Activated CD4-positive, alpha-beta T cell treated with anti-CD3 and anti-CD28 coated beads, Interleukin-10, Interleukin-2, amounts not matched to agents 100 ng/mL and 50 ng/mL, durations not matched to agents 16 hours and 8 hours (primary cell): ENCODE data around the gene TXNRD2.
"Not testable (repeated sequence)": the region's sequence is repeated elsewhere in the genome, so short reads cannot be mapped to it uniquely, and the experiment has no call there.

Experiments
- DNase-seq: peaks from one replicate; pipeline ENCODE4 v3.0.0-alpha.2; 2020

The TXNRD2 gene

GRCh38 chr22:19918332-19919106 is 23.1 kb downstream of the TXNRD2 start:
- no peak for DNase-seq

DNA sequence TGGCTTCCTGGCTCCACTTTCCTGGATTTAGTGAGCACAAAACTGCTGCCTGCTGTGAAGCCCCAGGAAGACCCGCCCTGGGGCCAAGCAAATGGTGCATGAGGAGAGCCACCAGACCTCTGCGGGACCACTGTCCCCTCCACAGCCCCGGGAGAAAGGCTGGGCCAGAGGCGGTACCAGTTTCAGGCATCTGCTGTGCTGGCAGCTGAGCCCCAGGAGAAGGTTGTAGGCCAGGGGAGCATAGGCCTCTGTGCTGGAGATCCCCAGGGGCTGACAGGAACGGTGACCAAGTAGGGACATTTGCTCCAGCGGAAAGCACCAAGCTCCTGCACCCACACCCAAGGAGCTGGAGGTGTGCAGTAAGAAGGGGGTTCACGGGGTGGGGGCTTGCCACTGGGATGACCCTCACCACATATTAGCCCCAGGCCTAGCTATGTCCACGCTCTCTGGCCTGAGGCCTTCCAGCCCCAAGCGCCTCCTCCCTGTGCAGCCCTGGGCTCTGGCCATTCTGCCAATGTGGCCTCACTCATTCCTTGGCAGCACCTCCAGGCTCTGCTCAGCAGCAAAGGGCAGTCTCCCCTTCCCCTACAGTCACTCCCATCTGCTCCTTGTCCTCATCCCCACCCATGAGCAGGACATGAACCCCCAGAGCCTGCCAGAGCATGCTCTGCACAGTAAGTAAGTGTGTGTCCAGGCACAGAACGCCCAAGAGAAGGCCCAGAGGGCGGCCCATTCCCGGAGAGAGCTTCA is 24.1 kb downstream of the TXNRD2 start:
- no peak for DNase-seq

DNA sequence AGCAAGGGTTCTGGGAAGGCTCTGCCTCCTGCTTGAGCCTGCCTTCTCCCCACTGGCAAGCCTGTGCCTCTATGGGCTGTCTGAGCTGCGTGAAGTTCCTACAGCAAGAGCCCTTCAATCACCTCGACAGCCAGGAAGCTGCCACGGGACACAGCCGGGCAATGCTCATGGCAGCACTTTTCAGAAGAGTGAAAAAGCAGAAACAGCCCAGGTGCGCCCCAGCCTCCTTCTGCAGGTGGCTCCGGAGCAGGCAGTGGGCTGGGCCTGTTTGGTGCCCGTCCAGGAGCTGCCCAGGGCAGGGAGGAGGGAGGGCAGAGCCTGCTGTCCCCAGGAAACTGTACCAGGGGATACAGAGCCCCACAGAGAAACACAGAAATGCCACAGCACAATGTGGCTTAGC is 24.7 kb downstream of the TXNRD2 start:
- no peak for DNase-seq

GRCh38 chr22:19916006-19916405 is 25.6 kb downstream of the TXNRD2 start:
- no peak for DNase-seq

GRCh38 chr22:19915287-19915954 is 26.2 kb downstream of the TXNRD2 start:
- no peak for DNase-seq

- no peak for DNase-seq
Measured at GRCh38 chr22:19914201-19914943, 27.2 kb downstream of the TXNRD2 start.

- DNase-seq, result no peak
Measured at GRCh38 chr22:19913337-19913936, 28.2 kb downstream of the TXNRD2 start.

GRCh38 chr22:19912271-19912999 is 29.2 kb downstream of the TXNRD2 start:
- no peak for DNase-seq

DNA sequence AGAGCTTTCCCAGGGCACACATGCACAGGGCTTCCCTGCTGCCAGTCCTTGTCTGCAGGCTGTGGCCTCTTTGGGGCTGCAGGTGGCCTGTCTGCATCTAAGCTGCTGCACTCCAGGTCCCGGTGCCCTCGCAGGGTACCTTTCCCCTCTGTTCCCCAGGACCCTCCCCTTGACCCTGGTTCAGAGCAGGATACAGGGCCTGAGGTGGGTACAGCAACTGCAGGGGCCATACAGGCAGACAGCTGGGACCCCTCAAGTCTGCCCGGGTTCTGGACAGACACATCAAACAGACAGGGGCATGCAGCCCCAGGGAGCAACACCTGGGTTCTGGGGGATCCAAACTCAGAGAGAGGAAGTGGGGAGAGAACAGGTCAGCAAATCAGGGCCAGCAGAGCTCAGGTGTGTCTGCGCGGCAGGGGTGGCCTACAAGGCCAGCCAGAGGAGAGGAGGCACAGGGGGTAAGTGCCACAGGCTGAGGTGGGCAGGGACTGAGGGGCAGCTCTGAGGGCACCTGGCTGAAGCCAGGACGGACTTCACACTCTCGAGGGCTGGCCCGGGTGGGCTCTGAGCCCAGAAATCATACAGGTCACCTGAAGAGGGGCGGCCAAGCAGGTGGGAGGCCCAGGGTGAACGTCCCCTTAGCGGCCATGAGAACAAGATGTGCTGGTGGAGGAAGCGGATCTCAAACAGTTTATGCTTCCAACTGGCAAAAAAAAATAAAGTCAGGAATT is 29.9 kb downstream of the TXNRD2 start:
- DNase-seq, result no peak

DNA sequence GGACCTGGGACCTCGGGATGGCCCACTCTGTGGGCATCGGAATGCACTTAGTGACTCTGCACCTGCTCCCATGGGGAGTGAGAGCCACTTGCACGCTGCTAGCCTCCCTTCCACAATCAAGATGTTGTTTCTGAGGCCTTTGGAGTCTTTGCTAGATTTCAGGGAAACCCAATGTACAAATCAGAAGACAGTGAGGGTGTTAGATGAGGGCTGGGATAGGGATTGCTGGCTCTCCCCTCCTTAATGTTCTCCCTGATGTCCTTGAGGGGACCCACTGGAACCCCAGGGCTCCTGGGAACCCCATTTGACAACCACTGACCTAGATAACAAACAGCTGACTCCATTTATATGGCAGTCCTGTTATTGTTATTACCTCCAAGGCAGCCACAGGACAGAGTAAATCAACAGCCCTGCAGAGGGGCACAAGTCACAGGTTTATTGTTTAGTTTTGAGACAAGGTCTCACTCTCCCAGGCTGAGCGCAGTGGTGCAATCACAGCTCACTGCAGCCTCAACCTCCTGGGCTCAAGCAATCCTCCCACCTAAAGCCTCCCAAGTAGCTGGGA is 31.4 kb downstream of the TXNRD2 start:
- DNase-seq, result no peak

GRCh38 chr22:19909350-19910179 is 32.1 kb downstream of the TXNRD2 start:
- peak; percentile 79 for DNase-seq

GRCh38 chr22:19907902-19908301 is 33.7 kb downstream of the TXNRD2 start:
- not testable (repeated sequence) for DNase-seq

- not testable (repeated sequence) for DNase-seq
Measured at GRCh38 chr22:19906864-19907263, 34.8 kb downstream of the TXNRD2 start.

DNA sequence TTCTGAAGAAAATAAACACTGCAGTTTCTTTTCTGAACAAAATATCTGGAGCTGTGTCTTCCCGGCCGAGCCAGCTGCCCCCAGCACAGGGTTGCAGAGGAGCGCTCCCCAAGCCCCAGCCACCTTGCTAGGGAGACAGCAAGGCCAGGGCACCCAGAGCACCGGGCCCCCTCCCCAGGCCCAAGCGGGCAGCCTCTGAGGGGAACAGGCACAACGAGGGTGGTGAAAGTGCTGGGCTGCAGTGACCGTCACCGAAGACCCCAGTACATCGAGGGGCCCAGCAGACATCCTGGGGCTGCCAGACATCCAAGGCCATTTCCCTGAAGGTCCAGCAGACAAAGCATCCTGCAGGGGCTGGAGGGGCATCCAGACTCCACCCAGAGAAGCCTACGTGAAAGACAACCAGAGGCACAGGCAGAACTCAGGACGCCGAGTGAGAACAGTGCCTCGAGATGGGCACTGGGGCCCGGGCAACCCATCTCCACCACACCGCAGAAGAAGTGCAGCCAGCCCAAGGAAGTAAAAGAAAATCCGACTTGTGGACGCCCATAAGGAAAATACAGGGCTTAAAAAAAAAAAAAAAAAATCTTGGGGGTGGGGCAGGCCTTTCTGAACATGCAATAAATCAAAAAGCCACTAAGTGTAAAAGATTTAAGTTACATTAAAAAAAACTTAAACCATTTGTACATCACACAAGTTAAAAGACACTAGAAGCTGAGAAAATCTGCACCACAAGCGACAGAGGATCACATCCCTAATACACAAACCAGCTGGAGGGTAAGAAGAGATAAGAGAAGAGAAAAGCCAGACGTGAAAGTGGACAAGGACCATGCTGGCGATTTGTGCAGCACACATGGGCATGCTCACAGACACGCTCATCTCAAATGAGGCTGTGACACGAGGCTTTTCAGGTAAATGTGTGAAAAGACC is 36.0 kb downstream of the TXNRD2 start:
- DNase-seq, result no peak

DNA sequence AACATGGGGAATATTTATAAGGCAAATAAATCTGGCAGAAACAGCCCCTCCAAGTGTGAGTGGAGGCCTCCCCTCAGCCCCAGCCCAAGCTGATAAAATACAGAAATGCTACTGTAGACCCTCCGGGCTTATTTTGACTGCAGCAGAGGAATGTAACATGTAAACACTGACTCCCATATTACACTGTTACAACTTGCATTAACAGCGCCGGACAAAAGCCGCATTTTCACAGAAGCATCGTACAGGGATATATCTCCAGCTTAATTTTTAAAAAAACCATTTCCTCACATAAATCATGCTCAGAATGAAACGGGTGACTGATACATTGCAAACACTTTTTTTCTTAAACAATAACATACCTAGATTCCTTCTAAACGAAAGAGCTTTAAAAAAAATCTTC is 36.7 kb downstream of the TXNRD2 start:
- DNase-seq, result no peak

- no peak for DNase-seq
Measured at GRCh38 chr22:19904174-19904856, 37.3 kb downstream of the TXNRD2 start.

DNA sequence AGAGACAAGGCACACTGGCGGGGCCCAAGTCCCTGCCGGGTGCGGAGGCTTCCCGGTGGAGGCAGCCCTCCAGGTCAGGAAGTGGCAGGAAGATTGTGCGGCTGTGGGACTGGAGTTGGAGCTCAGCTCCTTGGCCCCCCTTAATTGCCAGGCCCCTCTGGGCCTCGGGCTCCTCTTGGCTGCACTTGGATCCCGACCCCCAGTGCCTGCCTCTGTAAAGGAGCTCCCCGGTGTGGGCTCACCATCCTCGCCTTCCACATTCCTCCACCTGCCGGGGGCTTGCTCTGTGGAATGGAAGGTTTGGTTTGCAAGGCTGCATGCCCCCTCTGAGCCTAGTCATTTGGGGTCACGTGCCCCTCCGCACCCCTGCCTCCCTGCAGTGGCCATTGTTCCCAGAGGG is 38.1 kb downstream of the TXNRD2 start:
- DNase-seq, result no peak

DNA sequence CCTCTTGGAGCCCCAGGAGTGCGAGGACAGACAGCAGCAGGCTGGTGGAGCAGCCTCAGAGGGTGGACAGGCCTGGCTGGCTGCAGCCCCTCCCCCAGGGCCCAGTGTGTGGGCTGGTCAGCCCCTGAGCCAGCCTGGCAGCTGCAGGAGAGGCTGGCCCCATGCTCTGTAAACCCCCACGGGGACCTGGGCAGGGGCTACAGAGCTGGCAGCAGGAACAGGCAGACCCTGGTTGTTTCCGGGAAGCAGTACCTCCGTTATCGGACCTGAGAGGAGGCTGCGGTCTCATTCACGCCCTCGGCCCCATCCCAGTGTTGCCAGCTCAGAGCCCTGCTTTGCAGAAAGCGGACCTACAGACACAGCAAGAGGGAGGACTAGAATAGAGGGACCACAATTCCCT is 38.6 kb downstream of the TXNRD2 start:
- no peak for DNase-seq
